Measurements from ENCODE around the gene PIK3R2.

GRCh38 chr19:18214779-18215433 is 61.9 kb downstream of the PIK3R2 start:
- TF ChIP-seq, protein P1, sequence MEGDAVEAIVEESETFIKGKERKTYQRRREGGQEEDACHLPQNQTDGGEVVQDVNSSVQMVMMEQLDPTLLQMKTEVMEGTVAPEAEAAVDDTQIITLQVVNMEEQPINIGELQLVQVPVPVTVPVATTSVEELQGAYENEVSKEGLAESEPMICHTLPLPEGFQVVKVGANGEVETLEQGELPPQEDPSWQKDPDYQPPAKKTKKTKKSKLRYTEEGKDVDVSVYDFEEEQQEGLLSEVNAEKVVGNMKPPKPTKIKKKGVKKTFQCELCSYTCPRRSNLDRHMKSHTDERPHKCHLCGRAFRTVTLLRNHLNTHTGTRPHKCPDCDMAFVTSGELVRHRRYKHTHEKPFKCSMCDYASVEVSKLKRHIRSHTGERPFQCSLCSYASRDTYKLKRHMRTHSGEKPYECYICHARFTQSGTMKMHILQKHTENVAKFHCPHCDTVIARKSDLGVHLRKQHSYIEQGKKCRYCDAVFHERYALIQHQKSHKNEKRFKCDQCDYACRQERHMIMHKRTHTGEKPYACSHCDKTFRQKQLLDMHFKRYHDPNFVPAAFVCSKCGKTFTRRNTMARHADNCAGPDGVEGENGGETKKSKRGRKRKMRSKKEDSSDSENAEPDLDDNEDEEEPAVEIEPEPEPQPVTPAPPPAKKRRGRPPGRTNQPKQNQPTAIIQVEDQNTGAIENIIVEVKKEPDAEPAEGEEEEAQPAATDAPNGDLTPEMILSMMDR (IDR thresholded peaks at IDR 0.05), result no peak
- TF ChIP-seq ZFX (IDR thresholded peaks at IDR 0.05; ENCODE audit: borderline replicate concordance), result no peak

Measured in 22Rv1 (cell line).